K562 (cell line): ENCODE measurements around the gene TPI1. TPM values are rescaled to one million over a fixed set of nuclear protein-coding genes. Genes with fewer than 3 reads are reported as not detected.

Experiments
- ATAC-seq: fragments of 200-7000 bp; cut with Tn5 transposase; 3 replicates; pipeline ENCODE4 v1.9.1; 2020; ENCODE audit warnings: moderate library complexity
- BruUV-seq: library from RNA; stranded (reverse); fragments of 400-500 nt; replicated peaks from 2 replicates; lab custom pipeline; 2021; lab: Mats Ljungman, UMichigan
- CTCF ChIA-PET: fragments of 300-600 bp; formaldehyde crosslinking; extraction: SDS; loops from one replicate; lab custom pipeline; 2021; ENCODE audit warnings: low intra/inter-chr PET ratio; lab: Yijun Ruan, JAX
- POLR2A ChIA-PET: fragments of 300-600, 350-650 bp; sonication (Branson Sonifier 250); formaldehyde crosslinking; extraction: SDS; loops from one replicate; lab custom pipeline; 2021; ENCODE audit warnings: antibody characterized with exemption, inconsistent platforms; lab: Yijun Ruan, JAX
- DNase-seq, 4 experiments: peaks; one replicate each; pipeline versions ENCODE4 v3.0.0 to v3.0.0-alpha.2; 2011 to 2018; ENCODE audit warnings: low spot score in 3 of 4, mixed read lengths in 3 of 4; ENCODE audit errors: extremely low read depth in 1 of 4
- FAIRE-seq: peaks from 2 replicates; lab custom pipeline; 2011; peaks lifted over from hg19 to GRCh38; lab: Jason Lieb, UNC
- H2AFZ ChIP-seq: 2 replicates; pipeline ENCODE4 v1.6.0; 2011; ENCODE audit warnings: low read depth, low read length, control low read depth, inconsistent platforms
- H3K27ac ChIP-seq: fragments of 200-600 bp; 3 replicates; pipeline ENCODE4 v1.8.0; 2011; ENCODE audit warnings: low read depth, mild to moderate bottlenecking, control low read depth, inconsistent platforms, low read length, moderate library complexity, mixed read lengths; ENCODE audit errors: extremely low read depth
- H3K27me3 ChIP-seq, 2 experiments: fragments of 300-600 bp in 1 of 2; 2 replicates in 1 of 2; 3 replicates in 1 of 2; pipeline versions ENCODE4 v1.6.0 to v1.8.0; 2011; ENCODE audit warnings: inconsistent platforms in 2 of 2, low read length in 2 of 2, mild to moderate bottlenecking in 1 of 2, mixed read lengths in 1 of 2, moderate library complexity in 1 of 2; ENCODE audit not compliant: control insufficient read depth in 2 of 2, insufficient read depth in 2 of 2
- H3K36me3 ChIP-seq: fragments of 300-600 bp; 3 replicates; pipeline ENCODE4 v1.8.0; 2011; ENCODE audit warnings: mild to moderate bottlenecking, low read length, inconsistent platforms; ENCODE audit not compliant: control insufficient read depth, insufficient read depth
- H3K4me1 ChIP-seq, 2 experiments: fragments of 200-600 bp in 1 of 2; replicated peaks in 1 of 2; 2 replicates in 1 of 2; 3 replicates in 1 of 2; pipeline versions ENCODE4 v1.5.1 to v1.8.0; 2011; ENCODE audit warnings: inconsistent platforms in 2 of 2, low read length in 2 of 2, mild to moderate bottlenecking in 1 of 2, mixed read lengths in 1 of 2, moderate library complexity in 1 of 2; ENCODE audit not compliant: control insufficient read depth in 2 of 2, insufficient read depth in 2 of 2
- H3K4me2 ChIP-seq: 2 replicates; pipeline ENCODE4 v1.6.1; 2011; ENCODE audit warnings: low read length, control low read depth, inconsistent platforms, mixed read lengths; ENCODE audit not compliant: insufficient read depth
- H3K4me3 ChIP-seq: fragments of 200-600 bp; sonication (generic), shearing (Covaris generic); 2 replicates; pipeline ENCODE4 v1.5.1; 2016; ENCODE audit warnings: control low read depth, inconsistent platforms
- H3K79me2 ChIP-seq: fragments of 200-600 bp; 3 replicates; pipeline ENCODE4 v1.8.0; 2011; ENCODE audit warnings: low read length, inconsistent platforms; ENCODE audit not compliant: control insufficient read depth, insufficient read depth
- H3K9ac ChIP-seq, 2 experiments: 2 replicates each; pipeline versions ENCODE4 v1.6.0 to v1.6.1; 2011; ENCODE audit warnings: low read depth in 2 of 2, low read length in 2 of 2, control low read depth in 1 of 2, inconsistent platforms in 1 of 2, mild to moderate bottlenecking in 1 of 2, mixed read lengths in 1 of 2; ENCODE audit not compliant: insufficient read depth in 1 of 2
- H3K9me1 ChIP-seq: one replicate; pipeline ENCODE4 v1.6.0; 2011; ENCODE audit warnings: inconsistent platforms, mild to moderate bottlenecking, low read length, moderate library complexity; ENCODE audit not compliant: control insufficient read depth, insufficient read depth
- H3K9me3 ChIP-seq: replicated peaks from 2 replicates; pipeline ENCODE4 v1.5.1; 2011; ENCODE audit warnings: low read depth, low read length, inconsistent platforms; ENCODE audit not compliant: control insufficient read depth, insufficient read depth
- H4K20me1 ChIP-seq: replicated peaks from 2 replicates; pipeline ENCODE4 v1.6.1; 2011; ENCODE audit warnings: low read length, inconsistent platforms, mixed read lengths; ENCODE audit not compliant: control insufficient read depth, insufficient read depth
- ARID4B ChIP-seq: sonication (generic); formaldehyde crosslinking; IDR thresholded peaks from 2 replicates; pipeline ENCODE4 v1.8.0; 2022; ENCODE audit warnings: mild to moderate bottlenecking, missing genetic modification reagents
- ATF3 ChIP-seq, 2 experiments: fragments of 450-650 bp in 1 of 2; sonication (generic) in 1 of 2; formaldehyde crosslinking in 1 of 2; IDR thresholded peaks in 1 of 2; conservative IDR thresholded peaks in 1 of 2; 2 replicates each; pipeline versions ENCODE4 v1.6.1 to v1.8.1; 2016 to 2023; ENCODE audit warnings: mild to moderate bottlenecking in 2 of 2, moderate library complexity in 2 of 2, inconsistent platforms in 1 of 2, missing genetic modification reagents in 1 of 2
- DACH1 ChIP-seq: fragments of 450-650 bp; IDR thresholded peaks from 2 replicates; pipeline ENCODE4 v1.6.1; 2018; ENCODE audit not compliant: partially characterized antibody
- ELF1 ChIP-seq: fragments of 200-800 bp; sonication (Bioruptor generic); IDR thresholded peaks from 2 replicates; pipeline ENCODE4 v1.6.1; 2016; ENCODE audit warnings: missing genetic modification characterization, missing compliant biosample characterization
- GTF2A2 ChIP-seq: IDR thresholded peaks from 2 replicates; pipeline ENCODE4 v1.6.1; 2016; ENCODE audit warnings: mild to moderate bottlenecking, missing genetic modification characterization, missing compliant biosample characterization
- ILK ChIP-seq: fragments of 450-650 bp; IDR thresholded peaks from 2 replicates; pipeline ENCODE4 v1.6.1; 2016; ENCODE audit warnings: missing genetic modification characterization, low read depth, mild to moderate bottlenecking, missing compliant biosample characterization, moderate library complexity, borderline replicate concordance
- JUND ChIP-seq, 2 experiments: IDR thresholded peaks; 2 replicates in 1 of 2; 3 replicates in 1 of 2; pipeline ENCODE4 v1.6.1; 2011; ENCODE audit warnings: borderline replicate concordance in 2 of 2, low read depth in 2 of 2, low read length in 2 of 2, improper control_type of control experiment in 1 of 2, missing biosample characterization in 1 of 2, missing genetic modification characterization in 1 of 2, missing genetic modification reagents in 1 of 2
- KLF13 ChIP-seq: fragments of 450-650 bp; IDR thresholded peaks from 2 replicates; pipeline ENCODE4 v1.6.1; 2016; ENCODE audit warnings: missing genetic modification characterization, low read depth, mild to moderate bottlenecking, missing compliant biosample characterization, moderate library complexity, borderline replicate concordance
- NEUROD1 ChIP-seq: fragments of 150-350 bp; IDR thresholded peaks from 2 replicates; pipeline ENCODE4 v1.6.1; 2014; ENCODE audit warnings: borderline replicate concordance, low read length, low read depth; ENCODE audit not compliant: partially characterized antibody
- NRF1 ChIP-seq, 2 experiments: fragments of 450-650 bp; IDR thresholded peaks in 1 of 2; conservative IDR thresholded peaks in 1 of 2; 2 replicates each; pipeline ENCODE4 v1.6.1; 2014; ENCODE audit warnings: mild to moderate bottlenecking in 2 of 2
- PTTG1 ChIP-seq: fragments of 450-650 bp; IDR thresholded peaks from 2 replicates; pipeline ENCODE4 v1.6.1; 2016; ENCODE audit warnings: low read depth, mild to moderate bottlenecking, missing genetic modification characterization, missing compliant biosample characterization
- RFX1 ChIP-seq: fragments of 450-650 bp; IDR thresholded peaks from 2 replicates; pipeline ENCODE4 v1.6.1; 2016; ENCODE audit warnings: mild to moderate bottlenecking, moderate library complexity
- SUPT5H ChIP-seq: fragments of 450-650 bp; IDR thresholded peaks from 2 replicates; pipeline ENCODE4 v1.6.1; 2016
- WGBS: fragments of 100-300 bp; shearing (Covaris generic); methylation state at CpG from one replicate; pipeline ENCODE4 v1.1.6; 2016; ENCODE audit warnings: low coverage, mixed read lengths; ENCODE audit not compliant: insufficient coverage; ENCODE audit errors: missing lambda C conversion rate; 5-methylcytosine and 5-hydroxymethylcytosine counted together
- in situ Hi-C: fragments of 300-500 bp; cut with MboI; formaldehyde crosslinking; loops from 4 replicates; pipeline ENCODE4 v1.15.0; 2018; ENCODE audit warnings: inconsistent platforms, mixed read lengths
- intact Hi-C: fragments of 100-400 bp; cut with micrococcal nuclease; formaldehyde crosslinking; loops from 2 replicates; pipeline ENCODE4 v1.14.2; 2022
- polyA plus RNA-seq, 8 experiments: library from polyadenylated mRNA; depleted of rRNA in 4 of 8; stranded (reverse) in 5 of 8; unstranded in 3 of 8; fragments of >200 nt; fragmentation: Nextera tagmentation in 2 of 8; fragmentation: Illumina TruSeq in 1 of 8; extraction: Ambion mirVana in 2 of 8; extraction: Trizol in 1 of 8; gene quantifications; 2 replicates each; pipeline versions ENCODE4 v1.2.1 to v1.2.3, GENCODE V29; 2011 to 2014; ENCODE audit warnings: inconsistent platforms in 1 of 8, missing spikeins in 1 of 8
- total RNA-seq, 7 experiments: library from RNA; depleted of rRNA in 6 of 7; stranded (reverse); fragments of >200 nt in 6 of 7; fragmentation: Illumina TruSeq in 2 of 7; extraction: Trizol in 2 of 7; gene quantifications; 2 replicates each; pipeline versions ENCODE4 v1.2.1 to v1.2.3, GENCODE V29; 2011 to 2021; ENCODE audit warnings: low replicate concordance in 1 of 7

TPI1 gene
- total and polyA plus RNA-seq, 9 of the 15 experiments (the other 6 are each of a cell fraction or from before 2014, with no cell fraction given), result 662 to 4,971 (median 892) TPM

- H3K27me3 ChIP-seq, result no peaks in the 10 kb centered on the region
- peaks cover 13 to 21% of the 10 kb centered on the region in 2 experiments for H3K4me1 ChIP-seq
- H4K20me1 ChIP-seq, result no peaks in the 10 kb centered on the region
- intact Hi-C loops, result no loop called here
- H3K9me3 ChIP-seq, result no peaks in the 10 kb centered on the region; the same call in 1 of the 2 replicates
- peak within 1 kb of the TSS; percentile 96 for H3K4me2 ChIP-seq
- WGBS, result 5% methylated on average over 31 of the region's 34 CpGs
- peak within 1 kb of the TSS; percentile 98 for H2AFZ ChIP-seq
- no peaks in the 10 kb centered on the region for H3K9me1 ChIP-seq
- peak within 1 kb of the TSS; percentile 83 for H3K27ac ChIP-seq
- TSS peak; percentile 69 for BruUV-seq
- no peaks in the 10 kb centered on the region for H3K79me2 ChIP-seq
- in situ Hi-C loops, result no loop called here
- peak within 1 kb of the TSS; percentile 79 to 85 for H3K9ac ChIP-seq
- DNase-seq, result peak; percentile 80 to 95 (median 84)
- ChIA-PET POLR2A (interaction anchor here (0.6 to 1.5 kb wide), 4 partner anchors 35 to 44 kb away, joined by 3 to 6 read pairs (median 3); no protein-coding TSS in a partner anchor), CTCF (no interaction called here)
- H3K4me3 ChIP-seq, result peak within 1 kb of the TSS; percentile 68
- FAIRE-seq, result peak; percentile 96
- no peaks in the 10 kb centered on the region for H3K36me3 ChIP-seq
- ATAC-seq, result peak; percentile 97
- TF ChIP-seq NEUROD1 (peak; percentile 9), NRF1 (conservative IDR thresholded peaks at IDR 0.05 in 1 of 2, IDR thresholded peaks at IDR 0.05 in 1 of 2) (peak; percentile 60 to 68; a peak in 3 of 4 replicates), RFX1 (peak; percentile 94), JUND (IDR thresholded peaks at IDR 0.05; ENCODE audit: borderline replicate concordance, low read depth, low read length) (peak; percentile 88), JUND (tag; IDR thresholded peaks at IDR 0.05; ENCODE audit: borderline replicate concordance, low read depth, low read length) (peak; percentile 89; the same call in 2 of the 3 replicates), SUPT5H (0 out of 2 replicates have a peak, but pooled peaks have one; percentile 54), PTTG1 (no peak), GTF2A2 (tag) (no peak), DACH1 (no peak), KLF13 (tag) (0 out of 2 replicates have a peak, but pooled peaks have one; percentile 18), ATF3 (IDR thresholded peaks at IDR 0.05) (peak; percentile 97), ATF3 (CRISPR knock-in tag; conservative IDR thresholded peaks at IDR 0.05) (no peak; the same call in 1 of the 2 replicates), ARID4B (0 out of 2 replicates have a peak, but pooled peaks have one; percentile 63), ELF1 (tag) (peak; percentile 47; the same call in 1 of the 2 replicates), ILK (tag) (no peak)
These were observed 37.2 kb downstream of the TPI1 start, which contains the start of gene LRRC23 for GRCh38 chr12:6904280-6905276. Gene LRRC23, plus strand, starts transcription at chr12:6904822. Its CDS starts 812 bp downstream, at chr12:6905634.
